Measurements from ENCODE around the gene PUS3. TPM values are rescaled to one million over a fixed set of nuclear protein-coding genes. Genes with fewer than 3 reads are reported as not detected.
A peak's percentile ranks its signal among the peaks of the same experiment; 100 is the strongest.

Gene PUS3
- total RNA-seq, 1 experiment from 2014 or later = 22.4 TPM

- ChIA-PET CTCF (interaction anchor here (0.6 kb wide), 1 partner anchor 222 kb away, joined by 8 read pairs; no protein-coding TSS in a partner anchor), POLR2A (no interaction called here)
- H3K27me3 Mint-ChIP-seq (ENCODE audit: insufficient read depth, unreplicated experiment) = no peaks in the 10 kb centered on the region
- peaks cover 8% of the 10 kb centered on the region for H3K36me3 Mint-ChIP-seq (ENCODE audit: insufficient read depth, unreplicated experiment)
- Histone ChIP-seq H3K4me1 (0 out of 2 replicates have a peak, but pooled peaks cover 6% of the 10 kb centered on the region), H3K27me3 (replicated peaks; ENCODE audit: control insufficient read depth, insufficient read depth, low read length) (no peaks in the 10 kb centered on the region), H3K4me3 (ENCODE audit: low read depth, low read length) (no peak overlapping the region), H3K9me3 (no peaks in the 10 kb centered on the region), H3K36me3 (ENCODE audit: control insufficient read depth, insufficient read depth, low read length) (no peaks in the 10 kb centered on the region)
- no peaks in the 10 kb centered on the region for H3K9me3 Mint-ChIP-seq (ENCODE audit: unreplicated experiment)
- H3K27ac Mint-ChIP-seq (ENCODE audit: unreplicated experiment) = no peak overlapping the region
- no peak overlapping the region for H3K4me3 Mint-ChIP-seq (ENCODE audit: unreplicated experiment)
- no peak for DNase-seq
- intact Hi-C loops (cut with micrococcal nuclease; ENCODE audit: unreplicated experiment) = no loop called here
- H3K4me1 Mint-ChIP-seq (ENCODE audit: low read depth, unreplicated experiment) = peaks cover 8% of the 10 kb centered on the region
- TF ChIP-seq CTCF (IDR thresholded peaks at IDR 0.05; ENCODE audit: insufficient read depth in 1 of 2, low read depth in 1 of 2, low read length in 1 of 2, severe bottlenecking in 1 of 2, unreplicated experiment in 1 of 2) = no peak
- BruUV-seq (replicated peaks) = no TSS peak
Observed at GRCh38 chr11:125892071-125892470, 10.9 kb downstream of the PUS3 start.

GRCh38 chr11:125890447-125891100 is 12.4 kb downstream of the PUS3 start:
- intact Hi-C loops (cut with micrococcal nuclease; ENCODE audit: unreplicated experiment) = no loop called here
- Mint-ChIP-seq H3K27ac (ENCODE audit: unreplicated experiment) (no peak overlapping the region), H3K4me3 (ENCODE audit: unreplicated experiment) (no peak overlapping the region), H3K4me1 (ENCODE audit: low read depth, unreplicated experiment) (peaks cover 8% of the 10 kb centered on the region), H3K27me3 (ENCODE audit: insufficient read depth, unreplicated experiment) (no peaks in the 10 kb centered on the region), H3K9me3 (ENCODE audit: unreplicated experiment) (no peaks in the 10 kb centered on the region), H3K36me3 (ENCODE audit: insufficient read depth, unreplicated experiment) (peaks cover 8% of the 10 kb centered on the region)
- DNase-seq = no peak
- TSS peak; percentile 2 for BruUV-seq (replicated peaks)
- H3K4me3 ChIP-seq (ENCODE audit: low read depth, low read length) = no peak overlapping the region
- H3K4me1 ChIP-seq = 0 out of 2 replicates have a peak, but pooled peaks cover 6% of the 10 kb centered on the region
- POLR2A ChIA-PET = no interaction called here
- no peak for TF ChIP-seq CTCF (IDR thresholded peaks at IDR 0.05; ENCODE audit: insufficient read depth in 1 of 2, low read depth in 1 of 2, low read length in 1 of 2, severe bottlenecking in 1 of 2, unreplicated experiment in 1 of 2)
- H3K27me3 ChIP-seq (replicated peaks; ENCODE audit: control insufficient read depth, insufficient read depth, low read length) = no peaks in the 10 kb centered on the region
- H3K36me3 ChIP-seq (ENCODE audit: control insufficient read depth, insufficient read depth, low read length) = no peaks in the 10 kb centered on the region
- CTCF ChIA-PET = no interaction called here
- no peaks in the 10 kb centered on the region for H3K9me3 ChIP-seq

- H3K9me3 Mint-ChIP-seq (ENCODE audit: unreplicated experiment) = no peaks in the 10 kb centered on the region
- Histone ChIP-seq H3K27me3 (replicated peaks; ENCODE audit: control insufficient read depth, insufficient read depth, low read length) (no peaks in the 10 kb centered on the region), H3K36me3 (ENCODE audit: control insufficient read depth, insufficient read depth, low read length) (no peaks in the 10 kb centered on the region), H3K4me1 (no peaks in the 10 kb centered on the region), H3K9me3 (no peaks in the 10 kb centered on the region), H3K4me3 (ENCODE audit: low read depth, low read length) (peak within 1 kb of the TSS; percentile 52)
- intact Hi-C loops (cut with micrococcal nuclease; ENCODE audit: unreplicated experiment) = no loop called here
- peak within 1 kb of the TSS; percentile 69 for H3K4me3 Mint-ChIP-seq (ENCODE audit: unreplicated experiment)
- no TSS peak for BruUV-seq (replicated peaks)
- TF ChIP-seq CTCF (IDR thresholded peaks at IDR 0.05; ENCODE audit: insufficient read depth in 1 of 2, low read depth in 1 of 2, low read length in 1 of 2, severe bottlenecking in 1 of 2, unreplicated experiment in 1 of 2) = no peak
- no peak within 1 kb of the TSS for H3K27ac Mint-ChIP-seq (ENCODE audit: unreplicated experiment)
- POLR2A ChIA-PET = interaction anchor here (0.5 to 1.4 kb wide), 4 partner anchors 15 to 934 kb away, joined by 3 to 6 read pairs (median 4); partner anchors contain the start of genes CCDC15, PUS3 and TMEM218
- H3K4me1 Mint-ChIP-seq (ENCODE audit: low read depth, unreplicated experiment) = peaks cover 12% of the 10 kb centered on the region
- H3K27me3 Mint-ChIP-seq (ENCODE audit: insufficient read depth, unreplicated experiment) = no peaks in the 10 kb centered on the region
- peak; percentile 81 to 82 for DNase-seq
- no peaks in the 10 kb centered on the region for H3K36me3 Mint-ChIP-seq (ENCODE audit: insufficient read depth, unreplicated experiment)
- CTCF ChIA-PET = interaction anchor here (0.6 to 1.4 kb wide), 5 partner anchors 15 to 306 kb away, joined by 3 to 6 read pairs (median 3); partner anchors contain the start of gene PUS3
Observed at GRCh38 chr11:125887373-125888324, 15.4 kb downstream of the PUS3 start, which contains the start of gene HYLS1. Gene HYLS1, plus strand, starts transcription at chr11:125887668. Its CDS starts 11,701 bp downstream, at chr11:125899369.

Measured in Caco-2 (cell line).